PC-3 (cell line): ENCODE measurements around the gene SDR42E1. TPM values are rescaled to one million over a fixed set of nuclear protein-coding genes. Genes with fewer than 3 reads are reported as not detected.

Source experiments
- ATAC-seq: fragments of 200-7000 bp; cut with Tn5 transposase; 2 replicates; pipeline ENCODE4 v1.9.1; 2020; ENCODE audit warnings: mild to moderate bottlenecking, moderate library complexity
- BruUV-seq: library from RNA; stranded (reverse); fragments of 400-500 nt; replicated peaks from 2 replicates; lab custom pipeline; 2021; lab: Mats Ljungman, UMichigan
- CTCF ChIA-PET: fragments of 300-600 bp; sonication (Branson Sonifier 250); formaldehyde crosslinking; loops from one replicate; lab custom pipeline; 2022; ENCODE audit warnings: antibody characterized with exemption; lab: Charles Lee
- POLR2A ChIA-PET: fragments of 300-600 bp; sonication (Branson Sonifier 250); formaldehyde crosslinking; loops from one replicate; lab custom pipeline; 2022; ENCODE audit warnings: antibody characterized with exemption; ENCODE audit not compliant: unreplicated experiment; lab: Charles Lee
- DNase-seq: peaks from one replicate; pipeline ENCODE4 v3.0.0-alpha.2; 2015
- H2AFZ ChIP-seq: fragments of 300-600 bp; sonication (generic); 2 replicates; pipeline ENCODE4 v1.6.0; 2016; ENCODE audit warnings: antibody characterized with exemption, low read length
- H3F3A ChIP-seq: fragments of 300-600 bp; sonication (generic); one replicate; pipeline ENCODE4 v1.6.0; 2017; ENCODE audit warnings: antibody characterized with exemption, low read length, control low read depth, mild to moderate bottlenecking; ENCODE audit not compliant: unreplicated experiment
- H3K27ac ChIP-seq: fragments of 300-600 bp; sonication (generic); 2 replicates; pipeline ENCODE4 v1.5.1; 2016; ENCODE audit warnings: mild to moderate bottlenecking, low read length
- H3K27me3 ChIP-seq: fragments of 300-600 bp; sonication (generic); 2 replicates; pipeline ENCODE4 v1.6.1; 2016; ENCODE audit warnings: low read length, mixed read lengths
- H3K36me3 ChIP-seq: fragments of 300-600 bp; sonication (generic); 2 replicates; pipeline ENCODE4 v1.6.1; 2016; ENCODE audit warnings: low read depth, mixed run types, low read length, mixed read lengths
- H3K4me1 ChIP-seq: fragments of 300-600 bp; sonication (generic); 2 replicates; pipeline ENCODE4 v1.5.1; 2016; ENCODE audit warnings: low read length; ENCODE audit not compliant: insufficient read depth
- H3K4me2 ChIP-seq: fragments of 300-600 bp; sonication (generic); 2 replicates; pipeline ENCODE4 v1.6.0; 2016; ENCODE audit warnings: low read length
- H3K4me3 ChIP-seq: fragments of 300-600 bp; sonication (generic); 2 replicates; pipeline ENCODE4 v1.5.1; 2016; ENCODE audit warnings: mild to moderate bottlenecking, low read length, mixed read lengths
- H3K79me2 ChIP-seq: fragments of 300-600 bp; sonication (generic); 2 replicates; pipeline ENCODE4 v1.6.1; 2017; ENCODE audit warnings: low read length, mixed read lengths
- H3K9ac ChIP-seq: fragments of 300-600 bp; sonication (generic); 2 replicates; pipeline ENCODE4 v1.6.0; 2016; ENCODE audit warnings: mild to moderate bottlenecking, low read length
- H3K9me2 ChIP-seq: fragments of 300-600 bp; sonication (generic); replicated peaks from 2 replicates; pipeline ENCODE4 v1.6.1; 2016; ENCODE audit warnings: mixed run types, low read length, mixed read lengths
- H3K9me3 ChIP-seq: fragments of 300-600 bp; sonication (generic); 2 replicates; pipeline ENCODE4 v1.6.1; 2016; ENCODE audit warnings: low read length, mixed read lengths
- H4K20me1 ChIP-seq: fragments of 300-600 bp; sonication (generic); 2 replicates; pipeline ENCODE4 v1.6.1; 2016; ENCODE audit warnings: low read length, mixed read lengths
- CTCF ChIP-seq: fragments of 300-600 bp; sonication (generic); conservative IDR thresholded peaks from 2 replicates; pipeline ENCODE4 v1.5.1; 2017; ENCODE audit warnings: antibody characterized with exemption, low read depth, mild to moderate bottlenecking, low read length
- EZH2 ChIP-seq: fragments of 300-600 bp; sonication (generic); IDR thresholded peaks from one replicate; pipeline ENCODE4 v1.6.1; 2017; ENCODE audit warnings: antibody characterized with exemption, mild to moderate bottlenecking, low read length; ENCODE audit not compliant: unreplicated experiment
- EZH2phosphoT487 ChIP-seq: fragments of 300-600 bp; sonication (generic); IDR thresholded peaks from 2 replicates; pipeline ENCODE4 v1.6.1; 2018; ENCODE audit warnings: mild to moderate bottlenecking, antibody characterized with exemption, low read length, borderline replicate concordance
- intact Hi-C: fragments of 100-400 bp; cut with micrococcal nuclease; formaldehyde crosslinking; loops from 2 replicates; pipeline ENCODE4 v1.9.0; 2023
- total RNA-seq: library from RNA; depleted of rRNA; stranded (reverse); fragments of >200 nt; gene quantifications from 2 replicates; pipeline ENCODE4 v1.2.3, GENCODE V29; 2014

The SDR42E1 gene
- total RNA-seq, 1 experiment from 2014 or later, result not detected

DNA sequence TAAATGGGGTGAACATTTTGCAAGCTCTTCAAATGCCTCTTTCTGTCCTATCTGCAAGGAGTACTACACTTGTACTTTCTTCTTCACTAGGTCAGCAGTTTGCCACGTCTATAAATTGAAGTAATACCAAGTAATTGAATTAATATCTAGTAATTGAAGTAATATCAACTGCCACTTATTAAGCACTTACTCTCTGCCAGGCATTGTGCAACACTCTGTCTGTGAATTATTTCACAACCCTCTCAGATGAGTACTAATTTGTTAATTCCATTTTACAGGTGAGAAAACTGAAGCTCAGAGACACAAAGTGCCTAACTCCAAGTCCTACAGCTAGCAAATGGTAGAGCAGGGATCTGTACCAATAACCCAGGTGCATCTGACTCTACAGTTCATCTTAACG lies 4.1 kb downstream of the SDR42E1 start:
- H3K4me3 ChIP-seq, result no peak overlapping the region
- no peaks in the 10 kb centered on the region for H3K9me2 ChIP-seq
- TF ChIP-seq CTCF (no peak), EZH2 (no peak), EZH2phosphoT487 (no peak)
- POLR2A ChIA-PET, result no interaction called here
- H3K27me3 ChIP-seq, result no peaks in the 10 kb centered on the region
- ATAC-seq (no peak), DNase-seq (no peak)
- no peaks in the 10 kb centered on the region for H3K79me2 ChIP-seq
- intact Hi-C loops, result no loop called here
- H3K36me3 ChIP-seq, result no peaks in the 10 kb centered on the region
- BruUV-seq, result no TSS peak
- no peak overlapping the region for H2AFZ ChIP-seq
- H3K9ac ChIP-seq, result no peak overlapping the region
- H3K27ac ChIP-seq, result no peak overlapping the region
- CTCF ChIA-PET, result no interaction called here
- H3F3A ChIP-seq, result no peaks in the 10 kb centered on the region
- H3K9me3 ChIP-seq, result 0 out of 2 replicates have a peak, but pooled peaks cover 4% of the 10 kb centered on the region
- no peak overlapping the region for H3K4me2 ChIP-seq
- no peaks in the 10 kb centered on the region for H3K4me1 ChIP-seq
- H4K20me1 ChIP-seq, result no peaks in the 10 kb centered on the region

- Histone ChIP-seq H3K27me3 (no peaks in the 10 kb centered on the region), H3K9me2 (no peaks in the 10 kb centered on the region), H3K4me3 (no peak overlapping the region), H3K4me2 (no peak overlapping the region), H3K9me3 (0 out of 2 replicates have a peak, but pooled peaks cover 4% of the 10 kb centered on the region), H3K9ac (no peak overlapping the region), H2AFZ (no peak overlapping the region), H3F3A (no peaks in the 10 kb centered on the region), H3K36me3 (no peaks in the 10 kb centered on the region), H3K27ac (no peak overlapping the region), H4K20me1 (no peaks in the 10 kb centered on the region), H3K79me2 (no peaks in the 10 kb centered on the region), H3K4me1 (no peaks in the 10 kb centered on the region)
- TF ChIP-seq EZH2phosphoT487 (no peak), EZH2 (no peak), CTCF (no peak)
- no peak for DNase-seq
- BruUV-seq, result no TSS peak
- intact Hi-C loops, result no loop called here
- ChIA-PET CTCF (no interaction called here), POLR2A (no interaction called here)
- no peak for ATAC-seq
Observed at GRCh38 chr16:82006036-82006435, 5.2 kb downstream of the SDR42E1 start.

- no peak for ATAC-seq
- Histone ChIP-seq H3K4me3 (no peak overlapping the region), H3K27ac (no peak overlapping the region), H3K4me1 (no peaks in the 10 kb centered on the region), H4K20me1 (no peaks in the 10 kb centered on the region), H3K4me2 (no peak overlapping the region), H3K9me3 (0 out of 2 replicates have a peak, but pooled peaks cover 4% of the 10 kb centered on the region), H3F3A (no peaks in the 10 kb centered on the region), H3K79me2 (no peaks in the 10 kb centered on the region), H3K9ac (no peak overlapping the region), H3K27me3 (no peaks in the 10 kb centered on the region), H2AFZ (no peak overlapping the region), H3K36me3 (no peaks in the 10 kb centered on the region), H3K9me2 (no peaks in the 10 kb centered on the region)
- TF ChIP-seq EZH2 (no peak), EZH2phosphoT487 (no peak), CTCF (no peak)
- no peak for DNase-seq
- BruUV-seq, result no TSS peak
- intact Hi-C loops, result no loop called here
- CTCF ChIA-PET, result no interaction called here
- POLR2A ChIA-PET, result no interaction called here
Observed at GRCh38 chr16:82005027-82005830, 6.0 kb downstream of the SDR42E1 start.
